Measurements from ENCODE around the gene APLNR.

The APLNR gene

GRCh38 chr11:57203359-57203758, 33.7 kb downstream of the APLNR start:
- no peak overlapping the region for H3K27ac ChIP-seq (ENCODE audit: low read depth in 2 of 2, low read length in 2 of 2)
- H3K4me1 ChIP-seq (ENCODE audit: control insufficient read depth in 2 of 2, insufficient read depth in 2 of 2, low read length in 2 of 2), result no peaks in the 10 kb centered on the region
- no peaks in the 10 kb centered on the region for H3K36me3 ChIP-seq (ENCODE audit: control insufficient read depth in 2 of 2, insufficient read depth in 2 of 2, low read length in 2 of 2)
- H3K9ac ChIP-seq (ENCODE audit: low read depth in 1 of 2, low read length in 2 of 2), result no peak overlapping the region
- H3K27me3 ChIP-seq (ENCODE audit: control insufficient read depth in 2 of 2, insufficient read depth in 2 of 2, low read length in 2 of 2), result no peaks in the 10 kb centered on the region
- H3K9me3 ChIP-seq (ENCODE audit: control insufficient read depth in 2 of 2, low read length in 2 of 2), result no peaks in the 10 kb centered on the region
- no peak overlapping the region for H3K4me3 ChIP-seq (ENCODE audit: low read length in 2 of 2)

GRCh38 chr11:57202281-57202680, 34.8 kb downstream of the APLNR start:
- Histone ChIP-seq H3K36me3 (ENCODE audit: control insufficient read depth in 2 of 2, insufficient read depth in 2 of 2, low read length in 2 of 2) (no peaks in the 10 kb centered on the region), H3K9ac (ENCODE audit: low read depth in 1 of 2, low read length in 2 of 2) (no peak overlapping the region), H3K4me1 (ENCODE audit: control insufficient read depth in 2 of 2, insufficient read depth in 2 of 2, low read length in 2 of 2) (no peaks in the 10 kb centered on the region), H3K27me3 (ENCODE audit: control insufficient read depth in 2 of 2, insufficient read depth in 2 of 2, low read length in 2 of 2) (no peaks in the 10 kb centered on the region), H3K4me3 (ENCODE audit: low read length in 2 of 2) (no peak overlapping the region), H3K9me3 (ENCODE audit: control insufficient read depth in 2 of 2, low read length in 2 of 2) (no peaks in the 10 kb centered on the region), H3K27ac (ENCODE audit: low read depth in 2 of 2, low read length in 2 of 2) (no peak overlapping the region)

- H3K9ac ChIP-seq (ENCODE audit: low read depth in 1 of 2, low read length in 2 of 2), result no peak overlapping the region
- H3K4me1 ChIP-seq (ENCODE audit: control insufficient read depth in 2 of 2, insufficient read depth in 2 of 2, low read length in 2 of 2), result no peaks in the 10 kb centered on the region
- H3K9me3 ChIP-seq (ENCODE audit: control insufficient read depth in 2 of 2, low read length in 2 of 2), result no peaks in the 10 kb centered on the region
- no peaks in the 10 kb centered on the region for H3K27me3 ChIP-seq (ENCODE audit: control insufficient read depth in 2 of 2, insufficient read depth in 2 of 2, low read length in 2 of 2)
- H3K36me3 ChIP-seq (ENCODE audit: control insufficient read depth in 2 of 2, insufficient read depth in 2 of 2, low read length in 2 of 2), result no peaks in the 10 kb centered on the region
- no peak overlapping the region for H3K4me3 ChIP-seq (ENCODE audit: low read length in 2 of 2)
- H3K27ac ChIP-seq (ENCODE audit: low read depth in 2 of 2, low read length in 2 of 2), result no peak overlapping the region
Observed at GRCh38 chr11:57200917-57201316, 36.1 kb downstream of the APLNR start.

- H3K9ac ChIP-seq (ENCODE audit: low read depth in 1 of 2, low read length in 2 of 2), result no peak overlapping the region
- H3K9me3 ChIP-seq (ENCODE audit: control insufficient read depth in 2 of 2, low read length in 2 of 2), result no peaks in the 10 kb centered on the region
- no peaks in the 10 kb centered on the region for H3K27me3 ChIP-seq (ENCODE audit: control insufficient read depth in 2 of 2, insufficient read depth in 2 of 2, low read length in 2 of 2)
- no peaks in the 10 kb centered on the region for H3K4me1 ChIP-seq (ENCODE audit: control insufficient read depth in 2 of 2, insufficient read depth in 2 of 2, low read length in 2 of 2)
- no peak overlapping the region for H3K27ac ChIP-seq (ENCODE audit: low read depth in 2 of 2, low read length in 2 of 2)
- H3K4me3 ChIP-seq (ENCODE audit: low read length in 2 of 2), result no peak overlapping the region
- no peaks in the 10 kb centered on the region for H3K36me3 ChIP-seq (ENCODE audit: control insufficient read depth in 2 of 2, insufficient read depth in 2 of 2, low read length in 2 of 2)
Observed at GRCh38 chr11:57199330-57199729, 37.7 kb downstream of the APLNR start.

- no peaks in the 10 kb centered on the region for H3K4me1 ChIP-seq (ENCODE audit: control insufficient read depth in 2 of 2, insufficient read depth in 2 of 2, low read length in 2 of 2)
- no peaks in the 10 kb centered on the region for H3K9me3 ChIP-seq (ENCODE audit: control insufficient read depth in 2 of 2, low read length in 2 of 2)
Observed at GRCh38 chr11:57197762-57198161, 39.3 kb downstream of the APLNR start.

GRCh38 chr11:57196596-57196995, 40.5 kb downstream of the APLNR start:
- H3K27ac ChIP-seq (ENCODE audit: low read depth in 2 of 2, low read length in 2 of 2), result no peak overlapping the region
- H3K27me3 ChIP-seq (ENCODE audit: control insufficient read depth in 2 of 2, insufficient read depth in 2 of 2, low read length in 2 of 2), result no peaks in the 10 kb centered on the region
- H3K4me3 ChIP-seq (ENCODE audit: low read length in 2 of 2), result no peak overlapping the region
- H3K9me3 ChIP-seq (ENCODE audit: control insufficient read depth in 2 of 2, low read length in 2 of 2), result no peaks in the 10 kb centered on the region
- no peaks in the 10 kb centered on the region for H3K4me1 ChIP-seq (ENCODE audit: control insufficient read depth in 2 of 2, insufficient read depth in 2 of 2, low read length in 2 of 2)
- no peaks in the 10 kb centered on the region for H3K36me3 ChIP-seq (ENCODE audit: control insufficient read depth in 2 of 2, insufficient read depth in 2 of 2, low read length in 2 of 2)
- H3K9ac ChIP-seq (ENCODE audit: low read depth in 1 of 2, low read length in 2 of 2), result no peak overlapping the region

More at GRCh38 chr11:57197762-57198161, 39.3 kb downstream of the APLNR start:
- Histone ChIP-seq H3K9ac (ENCODE audit: low read depth in 1 of 2, low read length in 2 of 2) (no peak overlapping the region), H3K27me3 (ENCODE audit: control insufficient read depth in 2 of 2, insufficient read depth in 2 of 2, low read length in 2 of 2) (no peaks in the 10 kb centered on the region), H3K4me3 (ENCODE audit: low read length in 2 of 2) (no peak overlapping the region), H3K36me3 (ENCODE audit: control insufficient read depth in 2 of 2, insufficient read depth in 2 of 2, low read length in 2 of 2) (no peaks in the 10 kb centered on the region), H3K27ac (ENCODE audit: low read depth in 2 of 2, low read length in 2 of 2) (no peak overlapping the region)

GRCh38 chr11:57192316-57192715, 44.7 kb downstream of the APLNR start:
- Histone ChIP-seq H3K27ac (ENCODE audit: low read depth in 2 of 2, low read length in 2 of 2) (no peak overlapping the region), H3K4me3 (ENCODE audit: low read length in 2 of 2) (no peak overlapping the region), H3K9ac (ENCODE audit: low read depth in 1 of 2, low read length in 2 of 2) (no peak overlapping the region), H3K27me3 (ENCODE audit: control insufficient read depth in 2 of 2, insufficient read depth in 2 of 2, low read length in 2 of 2) (no peaks in the 10 kb centered on the region), H3K36me3 (ENCODE audit: control insufficient read depth in 2 of 2, insufficient read depth in 2 of 2, low read length in 2 of 2) (no peaks in the 10 kb centered on the region), H3K4me1 (ENCODE audit: control insufficient read depth in 2 of 2, insufficient read depth in 2 of 2, low read length in 2 of 2) (no peaks in the 10 kb centered on the region), H3K9me3 (ENCODE audit: control insufficient read depth in 2 of 2, low read length in 2 of 2) (no peaks in the 10 kb centered on the region)

- H3K9me3 ChIP-seq (ENCODE audit: control insufficient read depth in 2 of 2, low read length in 2 of 2), result no peaks in the 10 kb centered on the region
- H3K27ac ChIP-seq (ENCODE audit: low read depth in 2 of 2, low read length in 2 of 2), result no peak overlapping the region
- H3K4me1 ChIP-seq (ENCODE audit: control insufficient read depth in 2 of 2, insufficient read depth in 2 of 2, low read length in 2 of 2), result no peaks in the 10 kb centered on the region
- no peak overlapping the region for H3K9ac ChIP-seq (ENCODE audit: low read depth in 1 of 2, low read length in 2 of 2)
- no peaks in the 10 kb centered on the region for H3K36me3 ChIP-seq (ENCODE audit: control insufficient read depth in 2 of 2, insufficient read depth in 2 of 2, low read length in 2 of 2)
- no peaks in the 10 kb centered on the region for H3K27me3 ChIP-seq (ENCODE audit: control insufficient read depth in 2 of 2, insufficient read depth in 2 of 2, low read length in 2 of 2)
- H3K4me3 ChIP-seq (ENCODE audit: low read length in 2 of 2), result no peak overlapping the region
Observed at GRCh38 chr11:57191311-57192219, 45.5 kb downstream of the APLNR start.

GRCh38 chr11:57190548-57190947, 46.5 kb downstream of the APLNR start:
- H3K27ac ChIP-seq (ENCODE audit: low read depth in 2 of 2, low read length in 2 of 2), result no peak overlapping the region
- H3K9me3 ChIP-seq (ENCODE audit: control insufficient read depth in 2 of 2, low read length in 2 of 2), result no peaks in the 10 kb centered on the region
- H3K4me1 ChIP-seq (ENCODE audit: control insufficient read depth in 2 of 2, insufficient read depth in 2 of 2, low read length in 2 of 2), result no peaks in the 10 kb centered on the region
- H3K4me3 ChIP-seq (ENCODE audit: low read length in 2 of 2), result no peak overlapping the region
- H3K36me3 ChIP-seq (ENCODE audit: control insufficient read depth in 2 of 2, insufficient read depth in 2 of 2, low read length in 2 of 2), result no peaks in the 10 kb centered on the region
- H3K27me3 ChIP-seq (ENCODE audit: control insufficient read depth in 2 of 2, insufficient read depth in 2 of 2, low read length in 2 of 2), result no peaks in the 10 kb centered on the region
- no peak overlapping the region for H3K9ac ChIP-seq (ENCODE audit: low read depth in 1 of 2, low read length in 2 of 2)
